B cell (primary cell): ENCODE results near the gene RASGRP3.

Experiments
- EZH2 ChIP-seq: IDR thresholded peaks from 2 replicates; pipeline ENCODE4 v1.6.1; 2012; ENCODE audit warnings: borderline replicate concordance, low read depth, mild to moderate bottlenecking, moderate library complexity, low read length; ENCODE audit not compliant: insufficient read depth, poor library complexity, severe bottlenecking
- TF ChIP-seq, protein P1 (sequence below): fragments of 200-600 bp; IDR thresholded peaks from one replicate; pipeline ENCODE4 v1.8.0; 2022; ENCODE audit warnings: antibody characterized with exemption, mild to moderate bottlenecking

DNA sequence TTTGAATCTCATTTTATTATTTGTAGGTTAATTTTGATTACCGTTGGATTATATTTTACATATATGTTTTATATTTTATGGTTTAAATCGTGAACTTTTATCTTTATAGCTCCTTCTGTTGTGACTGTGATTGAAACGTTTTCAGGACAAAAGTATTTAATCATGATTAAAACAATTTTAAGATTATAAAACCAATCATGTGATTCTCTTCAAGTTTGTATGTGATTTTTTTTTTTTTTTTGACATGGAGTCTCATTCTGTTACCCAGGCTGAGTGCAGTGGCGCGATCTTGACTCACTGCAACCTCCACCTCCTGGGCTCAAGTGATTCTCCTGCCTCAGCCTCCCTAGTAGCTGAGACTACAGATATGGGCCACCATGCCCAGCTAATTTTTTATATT, 7.2 kb upstream of the RASGRP3 start:
- TF ChIP-seq EZH2: no peak
- TF ChIP-seq, protein P1, sequence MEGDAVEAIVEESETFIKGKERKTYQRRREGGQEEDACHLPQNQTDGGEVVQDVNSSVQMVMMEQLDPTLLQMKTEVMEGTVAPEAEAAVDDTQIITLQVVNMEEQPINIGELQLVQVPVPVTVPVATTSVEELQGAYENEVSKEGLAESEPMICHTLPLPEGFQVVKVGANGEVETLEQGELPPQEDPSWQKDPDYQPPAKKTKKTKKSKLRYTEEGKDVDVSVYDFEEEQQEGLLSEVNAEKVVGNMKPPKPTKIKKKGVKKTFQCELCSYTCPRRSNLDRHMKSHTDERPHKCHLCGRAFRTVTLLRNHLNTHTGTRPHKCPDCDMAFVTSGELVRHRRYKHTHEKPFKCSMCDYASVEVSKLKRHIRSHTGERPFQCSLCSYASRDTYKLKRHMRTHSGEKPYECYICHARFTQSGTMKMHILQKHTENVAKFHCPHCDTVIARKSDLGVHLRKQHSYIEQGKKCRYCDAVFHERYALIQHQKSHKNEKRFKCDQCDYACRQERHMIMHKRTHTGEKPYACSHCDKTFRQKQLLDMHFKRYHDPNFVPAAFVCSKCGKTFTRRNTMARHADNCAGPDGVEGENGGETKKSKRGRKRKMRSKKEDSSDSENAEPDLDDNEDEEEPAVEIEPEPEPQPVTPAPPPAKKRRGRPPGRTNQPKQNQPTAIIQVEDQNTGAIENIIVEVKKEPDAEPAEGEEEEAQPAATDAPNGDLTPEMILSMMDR: no peak
